ENCODE results near the gene COLEC11. TPM values are rescaled to one million over a fixed set of nuclear protein-coding genes. Genes with fewer than 3 reads are reported as not detected.
"Not testable (repeated sequence)": the region's sequence is repeated elsewhere in the genome, so short reads cannot be mapped to it uniquely, and the experiment has no call there.

COLEC11 gene
- polyA plus RNA-seq, 4 donors = 1.0 to 4.5 (median 2.3) TPM

- no peak for DNase-seq (ENCODE audit: low read depth in 4 of 4, low spot score in 2 of 4)
These were observed 54.7 kb downstream of the COLEC11 start for GRCh38 chr2:3649581-3649980.

GRCh38 chr2:3650140-3650920, 55.4 kb downstream of the COLEC11 start:
- no peak for DNase-seq (ENCODE audit: low read depth in 4 of 4, low spot score in 2 of 4)

- peak in 3 of 4 donors; percentile 48 to 52 (median 52) for DNase-seq (ENCODE audit: low read depth in 4 of 4, low spot score in 2 of 4)
These were observed 57.1 kb downstream of the COLEC11 start for GRCh38 chr2:3651691-3652648.

- DNase-seq (ENCODE audit: low read depth in 4 of 4, low spot score in 2 of 4) = no peak
These were observed 58.1 kb downstream of the COLEC11 start for GRCh38 chr2:3652896-3653625.

GRCh38 chr2:3654011-3654410, 59.1 kb downstream of the COLEC11 start:
- no peak for DNase-seq (ENCODE audit: low read depth in 4 of 4, low spot score in 2 of 4)

GRCh38 chr2:3654531-3655225, 59.8 kb downstream of the COLEC11 start:
- DNase-seq (ENCODE audit: low read depth in 4 of 4, low spot score in 2 of 4) = no peak

- DNase-seq (ENCODE audit: low read depth in 4 of 4, low spot score in 2 of 4) = no peak
These were observed 61.2 kb downstream of the COLEC11 start for GRCh38 chr2:3655871-3656761.

- DNase-seq (ENCODE audit: low read depth in 4 of 4, low spot score in 2 of 4) = peak in 2 of 4 donors; percentile 16 to 28
These were observed 62.1 kb downstream of the COLEC11 start for GRCh38 chr2:3656762-3657721.

GRCh38 chr2:3657881-3658280, 63.0 kb downstream of the COLEC11 start, which contains the start of gene ALLC:
Gene ALLC (plus strand): TSS chr2:3658200. CDS start chr2:3671158, 12,958 bp downstream.
- no peak for DNase-seq (ENCODE audit: low read depth in 4 of 4, low spot score in 2 of 4)

- DNase-seq (ENCODE audit: low read depth in 4 of 4, low spot score in 2 of 4) = peak in 1 of 4 donors; percentile 37
These were observed 64.8 kb downstream of the COLEC11 start for GRCh38 chr2:3659447-3660432.

GRCh38 chr2:3660640-3661039, 65.7 kb downstream of the COLEC11 start:
- not testable (repeated sequence) for DNase-seq (ENCODE audit: low read depth in 4 of 4, low spot score in 2 of 4)

- no peak for DNase-seq (ENCODE audit: low read depth in 4 of 4, low spot score in 2 of 4)
These were observed 66.3 kb downstream of the COLEC11 start for GRCh38 chr2:3661149-3661660.

- DNase-seq (ENCODE audit: low read depth in 4 of 4, low spot score in 2 of 4) = no peak
These were observed 67.3 kb downstream of the COLEC11 start for GRCh38 chr2:3662239-3662638.

- no peak for DNase-seq (ENCODE audit: low read depth in 4 of 4, low spot score in 2 of 4)
These were observed 69.2 kb downstream of the COLEC11 start for GRCh38 chr2:3664118-3664517.

GRCh38 chr2:3664925-3665324, 70.0 kb downstream of the COLEC11 start:
- DNase-seq (ENCODE audit: low read depth in 4 of 4, low spot score in 2 of 4) = no peak

GRCh38 chr2:3665886-3666612, 71.1 kb downstream of the COLEC11 start:
- no peak for DNase-seq (ENCODE audit: low read depth in 4 of 4, low spot score in 2 of 4)
